Loucy (cell line): ENCODE results near the gene MAST4.

Experiments used
- H2AFZ ChIP-seq: fragments of 200-600 bp; sonication (generic); 2 replicates; pipeline ENCODE4 v1.6.0; 2016; ENCODE audit warnings: antibody characterized with exemption, mild to moderate bottlenecking, low read length, moderate library complexity
- H3F3A ChIP-seq: fragments of 200-600 bp; 2 replicates; pipeline ENCODE4 v1.6.0; 2016; ENCODE audit warnings: antibody characterized with exemption, low read depth, mild to moderate bottlenecking
- H3K27me3 ChIP-seq: fragments of 200-600 bp; sonication (generic); 2 replicates; pipeline ENCODE4 v1.6.1; 2014; ENCODE audit warnings: low read length, mild to moderate bottlenecking; ENCODE audit not compliant: insufficient read depth, poor library complexity, severe bottlenecking
- H3K36me3 ChIP-seq: fragments of 200-600 bp; sonication (generic); 2 replicates; pipeline ENCODE4 v1.6.1; 2016; ENCODE audit warnings: low read length; ENCODE audit not compliant: insufficient read depth
- H3K4me1 ChIP-seq: fragments of 200-600 bp; sonication (generic); 2 replicates; pipeline ENCODE4 v1.5.1; 2014; ENCODE audit warnings: low read length, mild to moderate bottlenecking; ENCODE audit not compliant: insufficient read depth, poor library complexity, severe bottlenecking
- H3K4me2 ChIP-seq: fragments of 200-600 bp; sonication (generic); 2 replicates; pipeline ENCODE4 v1.6.0; 2014; ENCODE audit warnings: antibody characterized with exemption, low read length, low read depth, mild to moderate bottlenecking; ENCODE audit not compliant: poor library complexity, severe bottlenecking
- H3K4me3 ChIP-seq: fragments of 200-600 bp; sonication (generic); 2 replicates; pipeline ENCODE4 v1.5.1; 2014; ENCODE audit warnings: low read length, mild to moderate bottlenecking, mixed read lengths; ENCODE audit not compliant: poor library complexity, severe bottlenecking
- H3K79me2 ChIP-seq: fragments of 200-600 bp; sonication (generic); 2 replicates; pipeline ENCODE4 v1.6.1; 2014; ENCODE audit warnings: low read length; ENCODE audit not compliant: insufficient read depth
- H3K9ac ChIP-seq: fragments of 200-600 bp; sonication (generic); 2 replicates; pipeline ENCODE4 v1.6.0; 2014; ENCODE audit warnings: mild to moderate bottlenecking, low read depth, low read length, moderate library complexity; ENCODE audit not compliant: poor library complexity, severe bottlenecking
- H3K9me2 ChIP-seq: fragments of 200-600 bp; sonication (generic); replicated peaks from 2 replicates; pipeline ENCODE4 v1.6.1; 2016; ENCODE audit warnings: low read depth, low read length, mixed read lengths
- H3K9me3 ChIP-seq: fragments of 200-600 bp; sonication (generic); 2 replicates; pipeline ENCODE4 v1.6.1; 2014; ENCODE audit warnings: mild to moderate bottlenecking, antibody characterized with exemption, low read length, low read depth; ENCODE audit not compliant: insufficient read depth
- H4K20me1 ChIP-seq: fragments of 200-600 bp; sonication (generic); 2 replicates; pipeline ENCODE4 v1.6.0; 2014; ENCODE audit warnings: antibody characterized with exemption, low read length, mild to moderate bottlenecking; ENCODE audit not compliant: insufficient read depth, poor library complexity, severe bottlenecking
- CTCF ChIP-seq: fragments of 200-600 bp; sonication (generic); conservative IDR thresholded peaks from 2 replicates; pipeline ENCODE4 v1.5.1; 2014; ENCODE audit warnings: mild to moderate bottlenecking, antibody characterized with exemption, low read length
- EZH2phosphoT487 ChIP-seq: fragments of 200-600 bp; IDR thresholded peaks from 2 replicates; pipeline ENCODE4 v1.6.1; 2018; ENCODE audit warnings: antibody characterized with exemption, mild to moderate bottlenecking, moderate library complexity, borderline replicate concordance

MAST4 gene

GRCh38 chr5:67189931-67190330 is 593.7 kb downstream of the MAST4 start:
- no peaks in the 10 kb centered on the region for H3K9me3 ChIP-seq
- H3K36me3 ChIP-seq = no peaks in the 10 kb centered on the region
- H3K4me2 ChIP-seq = no peak overlapping the region
- no peak overlapping the region for H3K9ac ChIP-seq
- H3K4me3 ChIP-seq = no peak overlapping the region
- no peaks in the 10 kb centered on the region for H3F3A ChIP-seq
- H2AFZ ChIP-seq = no peak overlapping the region
- H3K9me2 ChIP-seq = no peaks in the 10 kb centered on the region
- no peaks in the 10 kb centered on the region for H3K79me2 ChIP-seq
- H4K20me1 ChIP-seq = no peaks in the 10 kb centered on the region
- H3K4me1 ChIP-seq = peaks cover 4% of the 10 kb centered on the region
- TF ChIP-seq CTCF (no peak), EZH2phosphoT487 (no peak)
- no peaks in the 10 kb centered on the region for H3K27me3 ChIP-seq

- Histone ChIP-seq H3K79me2 (no peaks in the 10 kb centered on the region), H3F3A (no peaks in the 10 kb centered on the region), H4K20me1 (no peaks in the 10 kb centered on the region), H3K27me3 (no peaks in the 10 kb centered on the region), H3K4me3 (no peak overlapping the region), H3K36me3 (no peaks in the 10 kb centered on the region), H2AFZ (no peak overlapping the region), H3K4me1 (peaks cover 4% of the 10 kb centered on the region), H3K9ac (no peak overlapping the region), H3K9me2 (no peaks in the 10 kb centered on the region), H3K9me3 (no peaks in the 10 kb centered on the region), H3K4me2 (no peak overlapping the region)
- TF ChIP-seq EZH2phosphoT487 = no peak
- TF ChIP-seq CTCF = no peak
Measured at GRCh38 chr5:67190410-67190809, 594.2 kb downstream of the MAST4 start.

GRCh38 chr5:67190861-67191260 is 594.7 kb downstream of the MAST4 start:
- TF ChIP-seq EZH2phosphoT487 (no peak), CTCF (no peak)
- Histone ChIP-seq H3K9me3 (no peaks in the 10 kb centered on the region), H3K36me3 (no peaks in the 10 kb centered on the region), H2AFZ (peak overlapping the region; percentile 35; the same call in 1 of the 2 replicates), H3F3A (no peaks in the 10 kb centered on the region), H3K79me2 (no peaks in the 10 kb centered on the region), H3K4me3 (no peak overlapping the region), H4K20me1 (no peaks in the 10 kb centered on the region), H3K4me2 (no peak overlapping the region), H3K4me1 (peaks cover 4% of the 10 kb centered on the region), H3K27me3 (no peaks in the 10 kb centered on the region), H3K9ac (no peak overlapping the region), H3K9me2 (no peaks in the 10 kb centered on the region)
